Measurements from ENCODE around the gene CLCN3. TPM values are rescaled to one million over a fixed set of nuclear protein-coding genes. Genes with fewer than 3 reads are reported as not detected.
A peak's percentile ranks its signal among the peaks of the same experiment; 100 is the strongest.
"Not testable (repeated sequence)": the region's sequence is repeated elsewhere in the genome, so short reads cannot be mapped to it uniquely, and the experiment has no call there.

CLCN3 gene
- polyA plus RNA-seq, 1 donor from 2014 or later = 8.1 TPM

GRCh38 chr4:169744601-169745000 lies 124.2 kb downstream of the CLCN3 start:
- Mint-ChIP-seq H3K27me3 (no peaks in the 10 kb centered on the region), H3K27ac (no peak overlapping the region), H3K9me3 (no peaks in the 10 kb centered on the region), H3K4me3 (no peak overlapping the region), H3K4me1 (peaks cover 0 to 2% (median 0%) of the 10 kb centered on the region in 3 donors), H3K36me3 (peaks cover 8% of the 10 kb centered on the region)

DNA sequence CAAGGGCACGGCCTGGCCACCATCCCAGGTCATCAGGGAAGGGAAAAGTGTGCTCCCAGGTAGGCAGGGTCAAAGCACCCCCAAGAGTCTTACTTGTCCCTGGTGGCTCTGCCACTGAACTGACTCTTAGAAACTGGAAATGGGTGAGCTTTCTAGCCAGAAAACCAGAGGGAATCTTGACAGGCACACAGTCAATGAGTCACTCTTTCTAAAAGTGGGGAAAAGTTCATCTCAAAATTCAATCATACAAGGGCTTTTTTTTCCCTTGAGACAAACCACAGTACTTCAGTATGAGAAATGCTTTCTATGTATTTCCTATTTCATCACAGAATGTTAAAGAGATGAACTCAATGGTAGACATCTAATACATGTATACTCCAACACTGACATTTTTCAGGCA lies 124.9 kb downstream of the CLCN3 start:
- H3K9me3 Mint-ChIP-seq = no peaks in the 10 kb centered on the region
- peaks cover 0 to 2% (median 0%) of the 10 kb centered on the region in 3 donors for H3K4me1 Mint-ChIP-seq
- no peaks in the 10 kb centered on the region for H3K27me3 Mint-ChIP-seq
- H3K27ac Mint-ChIP-seq = no peak overlapping the region
- H3K36me3 Mint-ChIP-seq = peaks cover 6% of the 10 kb centered on the region
- H3K4me3 Mint-ChIP-seq = no peak overlapping the region

DNA sequence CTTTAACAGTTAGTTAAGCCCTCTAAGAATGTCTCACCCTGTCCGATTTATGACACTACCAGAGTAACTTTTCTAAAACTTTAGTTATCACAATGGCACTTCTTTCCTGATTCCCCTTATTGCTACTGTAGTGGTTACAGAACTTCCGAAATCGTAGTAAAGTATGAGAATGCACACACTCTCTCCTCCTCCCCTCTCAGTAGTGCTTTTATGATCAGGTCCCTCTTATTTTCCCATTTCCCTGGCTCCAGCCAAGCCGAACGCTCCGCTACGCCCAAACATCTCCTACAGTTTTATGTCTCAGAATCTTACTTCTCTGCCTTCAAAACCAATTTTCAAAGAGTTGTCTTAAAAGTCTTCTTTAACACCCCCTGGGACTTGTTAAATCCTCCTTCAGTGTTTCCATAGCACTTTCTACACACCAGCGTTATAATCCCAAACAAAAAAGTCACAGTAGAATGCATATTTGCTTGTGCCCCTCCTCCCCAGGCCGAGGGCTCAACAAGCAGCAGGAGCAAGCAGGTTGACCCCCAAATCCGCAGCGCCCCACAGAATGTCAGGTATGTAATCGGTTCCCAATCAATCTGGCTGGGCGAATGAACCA lies 136.7 kb downstream of the CLCN3 start:
- H3K9me3 Mint-ChIP-seq = no peaks in the 10 kb centered on the region
- H3K27ac Mint-ChIP-seq = peak overlapping the region in 2 of 3 donors; percentile 27 to 81
- H3K27me3 Mint-ChIP-seq = no peaks in the 10 kb centered on the region
- H3K4me1 Mint-ChIP-seq = peaks cover 18 to 23% (median 21%) of the 10 kb centered on the region in 3 donors
- H3K4me3 Mint-ChIP-seq = peak overlapping the region; percentile 83 to 93 (median 90)
- H3K36me3 Mint-ChIP-seq = peaks cover 4% of the 10 kb centered on the region

GRCh38 chr4:169757575-169758184 lies 137.3 kb downstream of the CLCN3 start, which contains the start of gene HPF1:
Gene HPF1 (minus strand): TSS chr4:169757944. CDS start chr4:169757877, 67 bp downstream.
- no peaks in the 10 kb centered on the region for H3K27me3 Mint-ChIP-seq
- no peaks in the 10 kb centered on the region for H3K9me3 Mint-ChIP-seq
- peaks cover 18 to 23% (median 21%) of the 10 kb centered on the region in 3 donors for H3K4me1 Mint-ChIP-seq
- peak within 1 kb of the TSS; percentile 83 to 93 (median 90) for H3K4me3 Mint-ChIP-seq
- peak within 1 kb of the TSS in 2 of 3 donors; percentile 80 to 81 for H3K27ac Mint-ChIP-seq
- no peaks in the 10 kb centered on the region for H3K36me3 Mint-ChIP-seq

- H3K9me3 Mint-ChIP-seq = no peaks in the 10 kb centered on the region
- H3K4me3 Mint-ChIP-seq = peak overlapping the region; percentile 83 to 93 (median 90)
- no peaks in the 10 kb centered on the region for H3K27me3 Mint-ChIP-seq
- H3K27ac Mint-ChIP-seq = peak overlapping the region in 2 of 3 donors; percentile 80 to 81
- peaks cover 18 to 23% (median 21%) of the 10 kb centered on the region in 3 donors for H3K4me1 Mint-ChIP-seq
- H3K36me3 Mint-ChIP-seq = no peaks in the 10 kb centered on the region
Observed at GRCh38 chr4:169758401-169758962, 138.1 kb downstream of the CLCN3 start.

- no peaks in the 10 kb centered on the region for H3K9me3 Mint-ChIP-seq
- no peaks in the 10 kb centered on the region for H3K36me3 Mint-ChIP-seq
- H3K4me3 Mint-ChIP-seq = no peak overlapping the region
- no peak overlapping the region for H3K27ac Mint-ChIP-seq
- peaks cover 10 to 17% (median 11%) of the 10 kb centered on the region in 3 donors for H3K4me1 Mint-ChIP-seq
- no peaks in the 10 kb centered on the region for H3K27me3 Mint-ChIP-seq
Observed at GRCh38 chr4:169761846-169762245, 141.5 kb downstream of the CLCN3 start.

DNA sequence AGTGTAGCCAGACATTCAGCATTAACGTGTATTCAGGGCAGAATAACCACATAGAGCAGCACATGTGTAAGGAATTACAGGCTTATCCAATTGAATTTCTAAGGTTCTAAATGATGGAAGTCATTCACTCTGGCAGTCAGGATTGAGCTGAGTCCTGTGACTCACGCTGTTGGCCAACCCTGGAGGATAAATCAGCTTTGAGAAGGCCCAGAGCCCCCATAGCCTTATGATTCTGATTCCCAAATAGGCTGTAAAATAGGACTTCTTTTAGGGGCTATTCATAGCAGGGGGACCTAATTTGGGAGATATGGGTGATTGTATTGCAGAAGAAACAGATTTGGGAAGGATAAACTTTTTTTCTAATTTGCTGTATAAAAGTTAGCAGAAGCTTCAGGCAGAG lies 145.5 kb downstream of the CLCN3 start:
- Mint-ChIP-seq H3K9me3 (no peaks in the 10 kb centered on the region), H3K4me3 (no peak overlapping the region), H3K27ac (no peak overlapping the region), H3K4me1 (no peaks in the 10 kb centered on the region), H3K27me3 (peaks cover 1% of the 10 kb centered on the region), H3K36me3 (no peaks in the 10 kb centered on the region)

DNA sequence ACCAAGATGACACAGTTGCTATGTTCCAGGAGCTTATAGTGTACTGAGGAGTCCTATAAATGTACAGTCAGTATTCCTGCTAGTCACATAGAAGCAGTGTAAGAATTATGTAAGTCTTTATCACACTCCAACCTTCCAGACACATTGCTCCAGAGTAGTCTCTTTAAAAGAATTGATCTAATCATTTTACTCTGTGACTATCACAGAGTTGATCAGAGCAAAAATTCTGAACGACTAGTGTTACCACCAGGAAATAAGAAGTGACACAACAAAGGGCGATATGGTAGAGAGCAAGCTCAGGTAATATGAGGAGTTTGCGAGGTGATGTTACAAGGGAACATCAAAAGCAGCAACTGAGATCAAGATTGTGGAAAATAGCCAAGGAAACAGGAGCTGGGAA lies 146.4 kb downstream of the CLCN3 start:
- Mint-ChIP-seq H3K27ac (no peak overlapping the region), H3K4me1 (no peaks in the 10 kb centered on the region), H3K36me3 (no peaks in the 10 kb centered on the region), H3K9me3 (no peaks in the 10 kb centered on the region), H3K27me3 (peaks cover 1% of the 10 kb centered on the region), H3K4me3 (no peak overlapping the region)

DNA sequence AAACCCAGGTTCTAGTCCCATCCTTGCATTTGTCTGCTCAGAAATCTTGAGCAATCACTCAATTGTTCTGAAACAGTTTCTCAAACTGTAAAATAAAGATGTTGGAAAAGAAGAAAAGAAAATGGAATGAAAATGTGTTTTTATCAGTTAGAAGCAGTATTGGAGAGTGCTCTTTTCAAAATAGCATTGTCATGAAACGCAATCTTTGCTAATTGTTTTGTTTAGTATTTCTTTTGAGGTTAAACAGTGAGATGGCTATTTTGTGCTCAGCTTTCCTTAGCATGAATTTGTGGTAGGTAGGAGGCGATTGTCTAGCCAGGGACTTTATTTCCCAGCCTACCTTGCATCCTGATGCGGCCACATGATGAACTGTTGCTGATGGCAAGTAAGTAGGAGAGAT lies 148.0 kb downstream of the CLCN3 start:
- Mint-ChIP-seq H3K27ac (no peak overlapping the region), H3K36me3 (no peaks in the 10 kb centered on the region), H3K4me3 (no peak overlapping the region), H3K4me1 (no peaks in the 10 kb centered on the region), H3K9me3 (no peaks in the 10 kb centered on the region), H3K27me3 (peaks cover 1% of the 10 kb centered on the region)

- H3K27ac Mint-ChIP-seq = no peak overlapping the region
Observed at GRCh38 chr4:169770416-169770815, 150.0 kb downstream of the CLCN3 start.

DNA sequence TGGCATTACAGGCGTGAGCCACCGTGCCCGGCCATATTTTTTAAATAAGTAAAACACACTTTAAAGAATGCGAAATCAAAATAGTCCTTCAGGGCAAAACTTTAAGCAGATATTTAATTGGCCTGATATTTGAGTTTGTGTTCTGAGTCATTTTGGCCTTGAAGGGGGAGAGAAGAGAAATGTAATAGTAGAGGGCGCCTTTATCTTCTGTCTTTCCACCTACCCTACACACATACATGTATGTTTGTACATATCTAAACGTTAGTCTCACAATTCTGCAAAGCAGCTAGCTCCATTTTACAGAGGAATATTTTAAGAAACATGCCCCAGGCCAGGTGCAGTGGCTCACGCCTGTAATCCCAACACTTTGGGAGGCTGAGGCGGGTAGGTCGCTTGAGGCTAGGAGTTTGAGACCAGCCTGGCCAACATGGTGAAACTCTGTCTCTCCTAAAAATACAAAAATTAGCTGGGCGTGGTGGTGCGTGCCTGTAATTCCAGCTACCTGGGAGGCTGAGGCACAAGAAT lies 151.2 kb downstream of the CLCN3 start:
- H3K36me3 Mint-ChIP-seq, H3K4me1 Mint-ChIP-seq, H3K9me3 Mint-ChIP-seq, H3K27ac Mint-ChIP-seq, H3K4me3 Mint-ChIP-seq: not testable (repeated sequence)
- H3K27me3 Mint-ChIP-seq = peaks cover 20% of the 10 kb centered on the region

More at GRCh38 chr4:169770416-169770815, 150.0 kb downstream of the CLCN3 start:
- H3K4me1 Mint-ChIP-seq = peaks cover 0 to 2% (median 0%) of the 10 kb centered on the region in 3 donors
- peaks cover 13% of the 10 kb centered on the region for H3K27me3 Mint-ChIP-seq
- peaks cover 0 to under 1% (median 0%) of the 10 kb centered on the region in 3 donors for H3K9me3 Mint-ChIP-seq
- no peaks in the 10 kb centered on the region for H3K36me3 Mint-ChIP-seq
- H3K4me3 Mint-ChIP-seq = no peak overlapping the region

Other genes with a start within 250 kb of the CLCN3 start
- gene NEK1, start 8.0 kb upstream of the CLCN3 start, polyA plus RNA-seq = 8.2 TPM
- gene HPF1, start 137.4 kb downstream of the CLCN3 start, polyA plus RNA-seq = 28.3 TPM

All from IgD-negative memory B cell (primary cell).